ENCODE results near the gene SUPT3H. TPM values are rescaled to one million over a fixed set of nuclear protein-coding genes. Genes with fewer than 3 reads are reported as not detected.

The SUPT3H gene
- total and polyA plus RNA-seq, 9 donors: 10.3 to 23.1 (median 16.2) TPM

GRCh38 chr6:45253453-45253852 lies 124.3 kb downstream of the SUPT3H start:
- no peak for DNase-seq
- Histone ChIP-seq H3K27me3 (no peaks in the 10 kb centered on the region), H3K9me3 (no peaks in the 10 kb centered on the region), H3K4me3 (no peak overlapping the region), H3K36me3 (no peaks in the 10 kb centered on the region), H3K27ac (no peak overlapping the region), H3K4me1 (ENCODE audit: insufficient read depth) (no peaks in the 10 kb centered on the region)
- intact Hi-C loops (cut with DNase I): no loop called here
- TF ChIP-seq CTCF (IDR thresholded peaks at IDR 0.05) (no peak), POLR2A (IDR thresholded peaks at IDR 0.05) (no peak), EP300 (IDR thresholded peaks at IDR 0.05) (no peak)
- 85 to 93% (median 92%) methylated on average over 6 of the region's 6 CpGs for WGBS, 3 donors

GRCh38 chr6:45231660-45232059 lies 146.1 kb downstream of the SUPT3H start:
- WGBS, 3 donors: 99% methylated on average over 2 of the region's 2 CpGs
- TF ChIP-seq POLR2A (IDR thresholded peaks at IDR 0.05): no peak
- no peak for TF ChIP-seq CTCF (IDR thresholded peaks at IDR 0.05)
- no peak for TF ChIP-seq EP300 (IDR thresholded peaks at IDR 0.05)

GRCh38 chr6:45229416-45229815 lies 148.3 kb downstream of the SUPT3H start:
- H3K9me3 ChIP-seq: no peaks in the 10 kb centered on the region
- no peak for DNase-seq
- no peak overlapping the region for H3K27ac ChIP-seq
- no peaks in the 10 kb centered on the region for H3K4me1 ChIP-seq (ENCODE audit: insufficient read depth)
- no peaks in the 10 kb centered on the region for H3K36me3 ChIP-seq
- H3K27me3 ChIP-seq: no peaks in the 10 kb centered on the region
- no peak overlapping the region for H3K4me3 ChIP-seq
- intact Hi-C loops (cut with DNase I): no loop called here
- TF ChIP-seq EP300 (IDR thresholded peaks at IDR 0.05) (no peak), CTCF (IDR thresholded peaks at IDR 0.05) (no peak), POLR2A (IDR thresholded peaks at IDR 0.05) (no peak)
- WGBS, 3 donors: 94 to 98% (median 97%) methylated on average over 1 of the region's 1 CpG

More at GRCh38 chr6:45231660-45232059, 146.1 kb downstream of the SUPT3H start:
- no peak overlapping the region for H3K27ac ChIP-seq
- intact Hi-C loops (cut with DNase I): no loop called here
- H3K27me3 ChIP-seq: no peaks in the 10 kb centered on the region
- no peaks in the 10 kb centered on the region for H3K36me3 ChIP-seq
- DNase-seq: no peak
- no peaks in the 10 kb centered on the region for H3K9me3 ChIP-seq
- H3K4me3 ChIP-seq: no peak overlapping the region
- no peaks in the 10 kb centered on the region for H3K4me1 ChIP-seq (ENCODE audit: insufficient read depth)

- intact Hi-C loops (cut with DNase I): no loop called here
- Histone ChIP-seq H3K36me3 (no peaks in the 10 kb centered on the region), H3K27me3 (no peaks in the 10 kb centered on the region), H3K9me3 (no peaks in the 10 kb centered on the region), H3K4me1 (ENCODE audit: insufficient read depth) (no peaks in the 10 kb centered on the region), H3K27ac (no peak overlapping the region), H3K4me3 (no peak overlapping the region)
- no peak for TF ChIP-seq EP300 (IDR thresholded peaks at IDR 0.05)
- TF ChIP-seq POLR2A (IDR thresholded peaks at IDR 0.05): no peak
- TF ChIP-seq CTCF (IDR thresholded peaks at IDR 0.05): no peak
- DNase-seq: no peak
- 89 to 92% (median 91%) methylated on average over 2 of the region's 2 CpGs for WGBS, 3 donors
Measured at GRCh38 chr6:45226081-45226480, 151.7 kb downstream of the SUPT3H start.

All from ovary (tissue), 9 donors.